Measurements from ENCODE around the gene MEGF11. TPM values are rescaled to one million over a fixed set of nuclear protein-coding genes. Genes with fewer than 3 reads are reported as not detected.
A peak's percentile ranks its signal among the peaks of the same experiment; 100 is the strongest.

The MEGF11 gene
- total RNA-seq, 1 experiment from 2014 or later, result not detected

- DNase-seq (ENCODE audit: low read depth), result no peak
Observed at GRCh38 chr15:66171841-66172240, 81.7 kb downstream of the MEGF11 start.

- no peak for DNase-seq (ENCODE audit: low read depth)
Observed at GRCh38 chr15:66170716-66171115, 82.8 kb downstream of the MEGF11 start.

- no peak for DNase-seq (ENCODE audit: low read depth)
Observed at GRCh38 chr15:66170042-66170441, 83.5 kb downstream of the MEGF11 start.

GRCh38 chr15:66169625-66170024 is 83.9 kb downstream of the MEGF11 start:
- DNase-seq (ENCODE audit: low read depth), result no peak

GRCh38 chr15:66169023-66169422 is 84.5 kb downstream of the MEGF11 start:
- DNase-seq (ENCODE audit: low read depth), result peak; percentile 17

DNA sequence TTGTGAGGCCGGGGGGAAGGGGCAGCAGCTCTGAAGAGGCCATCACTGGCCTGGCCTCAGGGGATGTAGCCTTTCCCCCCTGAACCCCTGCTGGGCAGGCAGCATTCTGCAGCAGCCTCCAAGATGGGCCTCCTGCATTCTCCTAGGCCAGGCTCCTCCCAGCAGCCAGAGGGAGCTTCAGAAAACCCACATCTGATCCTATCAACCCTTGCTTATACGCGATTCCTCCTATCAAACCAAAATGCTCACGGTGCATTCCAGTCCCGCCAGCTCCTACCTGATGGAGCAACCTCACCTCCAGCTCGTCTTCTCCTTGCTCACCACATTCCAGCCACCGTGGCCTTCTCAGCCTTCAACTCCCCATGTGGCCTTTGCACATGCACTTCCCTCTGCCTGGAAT is 85.7 kb downstream of the MEGF11 start:
- no peak for DNase-seq (ENCODE audit: low read depth)

- DNase-seq (ENCODE audit: low read depth), result no peak
Observed at GRCh38 chr15:66165856-66166255, 87.7 kb downstream of the MEGF11 start.

DNA sequence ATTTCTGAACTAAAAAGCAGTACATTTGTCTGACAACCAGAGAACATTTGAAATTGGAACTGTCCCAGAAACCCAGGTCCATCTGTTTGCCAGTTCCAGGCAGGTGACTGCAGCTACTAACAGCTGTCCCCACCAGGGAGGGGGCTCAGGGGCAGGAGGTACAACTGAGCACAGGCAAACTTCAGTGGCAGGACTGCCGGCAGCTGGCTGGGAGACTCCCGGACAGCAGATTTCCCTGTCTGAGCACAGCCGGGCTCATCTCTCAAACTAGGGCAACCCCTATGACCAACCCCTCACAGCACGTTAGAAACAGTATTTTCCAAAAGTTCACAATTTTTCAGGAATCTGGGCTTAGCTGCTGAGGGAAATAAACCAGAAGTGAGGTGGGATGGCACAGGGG is 88.8 kb downstream of the MEGF11 start:
- no peak for DNase-seq (ENCODE audit: low read depth)

DNA sequence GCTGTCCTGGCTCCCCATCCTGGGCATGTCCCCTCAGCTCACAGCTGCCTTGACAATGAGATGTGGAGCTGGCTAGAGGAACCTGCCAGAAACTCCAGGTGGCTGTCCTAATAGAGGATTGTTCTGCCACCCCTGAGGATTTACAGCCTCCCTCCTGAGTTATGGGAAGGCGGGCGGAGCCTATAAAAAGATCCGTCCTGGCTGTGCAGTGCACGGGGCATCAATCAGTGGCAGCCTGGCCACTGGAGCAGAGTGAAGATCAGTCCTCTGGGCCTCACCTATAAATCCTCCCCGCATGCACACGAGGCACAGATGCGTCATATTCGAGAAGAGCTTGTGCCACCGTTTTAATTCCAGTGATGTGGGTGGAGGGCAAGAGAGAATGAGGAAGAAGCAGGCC is 90.0 kb downstream of the MEGF11 start:
- DNase-seq (ENCODE audit: low read depth), result no peak

DNA sequence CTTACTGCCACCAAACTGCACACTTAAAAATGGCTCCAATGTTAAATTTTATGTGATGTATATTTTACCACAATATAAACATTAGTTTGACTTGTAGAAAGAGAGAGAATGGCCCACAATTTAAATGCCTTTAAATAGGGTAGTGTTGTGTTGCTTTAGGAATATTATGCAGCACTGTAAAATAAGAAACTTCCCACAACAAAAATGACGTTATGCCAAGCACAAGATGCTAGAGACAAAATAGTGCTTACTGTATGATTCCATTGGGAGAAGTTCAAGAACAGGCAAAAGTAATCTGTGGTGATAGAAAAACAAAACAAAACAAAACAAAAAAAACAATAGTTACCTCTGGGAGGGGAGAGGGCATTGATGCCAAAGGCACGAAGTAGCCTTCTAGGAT is 91.3 kb downstream of the MEGF11 start:
- no peak for DNase-seq (ENCODE audit: low read depth)

DNA sequence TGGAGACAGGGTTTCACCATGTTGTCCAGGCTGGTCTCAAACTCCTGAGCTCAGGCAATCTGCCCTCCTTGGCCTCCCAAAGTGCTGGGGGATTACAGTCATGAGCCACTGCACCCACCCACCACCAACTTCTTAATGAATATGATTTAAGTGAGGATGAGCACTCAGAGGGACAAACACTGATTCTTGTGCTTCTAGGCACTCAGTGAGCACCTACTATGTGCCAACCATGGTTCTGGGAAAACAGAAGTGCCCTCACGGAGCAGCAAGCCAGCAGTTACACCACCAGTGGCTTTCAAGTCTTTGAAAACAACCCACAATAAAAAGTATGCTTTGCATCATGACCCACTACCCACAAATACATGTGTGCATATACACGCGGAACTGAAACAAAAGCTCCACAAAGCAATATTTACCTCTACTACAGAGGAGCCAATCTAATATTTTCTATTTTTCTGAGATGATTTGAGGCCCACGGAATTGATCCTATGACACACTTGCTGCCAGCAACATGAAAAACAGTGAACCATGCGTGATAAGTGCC is 91.9 kb downstream of the MEGF11 start:
- no peak for DNase-seq (ENCODE audit: low read depth)

DNA sequence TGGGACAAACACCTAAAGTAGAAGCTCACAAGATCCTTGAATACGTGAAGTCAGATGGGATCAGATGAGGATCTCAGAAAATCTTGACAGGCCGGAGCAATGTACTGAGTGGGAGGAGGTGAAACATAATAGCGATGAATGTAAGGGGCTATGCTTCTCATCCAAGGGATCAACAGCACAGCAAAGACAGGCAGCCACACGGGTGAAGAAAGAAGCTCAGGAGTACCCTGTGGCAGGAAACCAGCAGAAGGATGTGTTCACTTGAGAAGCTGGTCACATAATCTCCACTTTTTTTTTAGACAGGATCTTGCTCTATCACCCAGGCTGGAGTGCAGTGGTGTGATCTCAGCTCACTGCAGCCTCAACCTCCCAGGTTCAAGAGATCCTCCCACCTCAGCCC is 92.4 kb downstream of the MEGF11 start:
- no peak for DNase-seq (ENCODE audit: low read depth)

- DNase-seq (ENCODE audit: low read depth), result no peak
Observed at GRCh38 chr15:66157507-66157906, 96.0 kb downstream of the MEGF11 start.

- DNase-seq (ENCODE audit: low read depth), result no peak
Observed at GRCh38 chr15:66156310-66156975, 97.1 kb downstream of the MEGF11 start.

DNA sequence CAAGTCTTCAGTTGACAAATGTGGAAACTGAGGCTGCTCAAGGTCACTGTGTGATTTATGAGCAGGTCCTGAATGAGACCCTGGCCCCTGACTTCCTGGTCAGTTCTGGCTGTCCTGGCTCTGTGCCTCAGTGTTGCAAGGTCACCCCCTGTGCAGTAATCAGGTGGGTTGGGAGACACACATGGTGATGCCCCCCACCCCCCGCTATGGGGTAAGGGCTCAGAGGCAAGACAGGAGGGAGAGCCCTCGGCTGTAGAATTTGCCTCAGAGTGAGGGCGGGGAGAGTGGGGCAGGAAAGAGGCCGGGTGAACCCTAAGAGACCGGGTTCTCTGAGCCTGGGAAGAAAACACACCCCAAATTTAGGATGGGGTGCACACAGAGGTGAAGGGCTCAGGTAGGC is 98.5 kb downstream of the MEGF11 start:
- no peak for DNase-seq (ENCODE audit: low read depth)

DNA sequence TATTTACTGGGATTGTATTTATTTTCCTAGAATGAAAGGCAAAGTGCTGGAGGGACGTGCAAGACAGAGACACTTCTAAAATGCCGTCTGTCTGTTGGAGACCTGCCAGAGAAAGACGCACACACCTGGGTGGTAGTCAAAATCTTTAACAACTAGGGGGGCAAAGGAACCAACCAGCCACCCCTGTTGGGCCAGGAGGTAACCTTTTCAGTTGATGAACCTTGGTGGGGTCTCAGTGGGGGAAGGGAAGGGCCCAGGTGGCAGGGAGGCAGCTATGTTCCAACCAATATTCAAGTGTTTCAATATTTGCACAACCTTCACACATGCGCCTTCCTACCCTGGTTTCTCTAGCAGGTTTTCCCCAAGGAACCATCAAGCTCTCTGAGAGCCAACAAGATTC is 99.0 kb downstream of the MEGF11 start:
- DNase-seq (ENCODE audit: low read depth), result no peak

DNA sequence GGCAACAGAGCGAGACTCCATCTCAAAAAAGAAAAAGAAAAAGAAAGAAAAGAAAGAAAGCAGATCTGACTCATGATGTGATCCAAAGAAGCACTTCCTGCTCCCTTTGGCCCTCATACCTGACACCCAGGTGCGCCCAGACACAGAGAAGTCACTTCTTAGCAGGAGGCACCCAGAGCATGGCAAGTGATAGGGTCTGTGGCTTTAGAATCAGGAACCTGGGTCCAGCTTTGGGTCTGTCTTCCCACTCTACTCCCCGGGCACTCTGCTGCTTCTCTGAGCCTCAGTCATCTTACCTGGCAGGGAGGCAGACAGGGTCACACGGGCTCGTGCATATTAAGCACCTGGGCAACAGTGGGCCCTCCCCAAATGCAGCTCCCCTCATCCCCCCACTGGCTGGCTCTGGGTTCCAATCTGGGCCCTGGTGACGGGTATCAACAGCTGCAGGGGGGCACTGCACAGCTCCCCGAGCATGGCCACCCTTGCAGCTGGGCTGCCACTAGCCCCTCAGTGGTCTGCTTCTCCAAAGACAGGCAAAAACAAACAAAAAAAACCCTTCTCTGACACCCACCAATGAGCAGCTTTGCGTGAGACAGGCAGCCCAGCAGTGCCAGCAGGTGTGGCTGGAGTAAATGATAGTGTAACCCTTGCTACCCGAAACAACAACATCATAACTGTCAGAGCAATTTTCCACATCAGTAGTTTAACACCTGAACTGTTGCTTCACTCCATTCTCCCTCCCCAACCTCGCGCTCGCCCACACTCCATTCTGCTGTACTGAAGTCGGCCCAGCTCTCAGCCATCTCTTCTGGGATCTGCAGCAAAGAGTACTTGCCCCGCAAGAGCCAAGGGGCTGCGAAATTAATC is 99.8 kb downstream of the MEGF11 start:
- DNase-seq (ENCODE audit: low read depth), result no peak

DNA sequence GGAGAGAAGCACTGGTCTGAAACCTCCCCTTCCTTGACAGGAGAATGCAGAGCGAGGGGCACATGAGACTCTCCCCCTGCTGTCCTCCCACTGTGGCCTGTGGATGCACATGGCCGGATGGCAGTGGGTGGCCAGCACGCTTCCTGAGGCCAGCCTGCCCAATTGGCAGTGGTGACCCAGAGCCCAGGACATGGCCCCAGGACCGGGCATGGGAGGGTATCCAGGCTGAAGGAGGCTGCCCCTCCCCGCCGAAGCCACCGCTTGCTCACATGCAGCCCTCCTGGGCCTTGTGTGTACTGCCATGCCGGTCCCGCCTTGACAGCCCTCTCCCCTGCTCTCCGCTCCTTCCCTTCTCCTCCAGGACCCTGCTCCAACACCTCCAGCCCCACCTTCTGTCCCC is 100.9 kb downstream of the MEGF11 start:
- no peak for DNase-seq (ENCODE audit: low read depth)

DNA sequence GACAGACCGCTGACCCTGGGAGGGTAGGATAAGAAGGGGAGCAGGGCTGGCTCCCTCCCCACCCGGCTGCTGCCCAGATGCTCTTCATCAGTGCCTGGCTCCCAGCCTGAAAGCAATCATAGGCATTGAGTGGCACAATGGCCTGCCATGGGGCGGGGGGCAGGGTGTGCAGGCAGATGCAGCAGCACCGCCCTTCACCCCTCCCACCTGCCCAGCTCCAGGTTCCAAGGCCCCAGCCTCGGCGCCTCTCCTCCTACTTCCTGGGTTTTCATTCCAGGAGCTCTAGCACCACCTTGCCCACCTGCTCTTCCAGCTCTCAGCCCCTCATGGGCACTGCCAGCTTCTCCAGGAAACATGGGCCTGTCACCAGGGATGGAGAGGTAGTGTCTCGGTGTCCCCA is 101.7 kb downstream of the MEGF11 start:
- DNase-seq (ENCODE audit: low read depth), result no peak

DNA sequence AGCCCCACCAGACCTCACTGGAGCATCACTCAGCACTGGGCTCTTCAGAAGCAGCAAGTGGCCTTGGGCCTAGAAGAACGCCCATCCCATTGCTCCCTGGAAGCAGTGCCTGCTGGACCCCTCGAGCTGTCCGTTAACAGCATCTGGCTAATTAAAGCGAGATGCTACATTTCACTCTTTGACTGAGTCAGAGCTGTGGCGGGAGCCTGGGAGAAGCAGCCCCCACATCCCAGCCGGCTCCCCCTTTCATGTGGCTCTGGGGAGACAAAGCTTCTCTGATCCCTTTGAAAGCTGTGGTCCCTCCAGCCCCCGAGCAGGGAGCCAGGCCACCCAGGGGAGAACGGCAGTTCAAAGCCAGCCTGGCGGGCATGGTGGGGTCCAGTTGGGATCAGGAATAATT is 103.7 kb downstream of the MEGF11 start:
- no peak for DNase-seq (ENCODE audit: low read depth)

- no peak for DNase-seq (ENCODE audit: low read depth)
Observed at GRCh38 chr15:66148187-66148586, 105.4 kb downstream of the MEGF11 start.

DNA sequence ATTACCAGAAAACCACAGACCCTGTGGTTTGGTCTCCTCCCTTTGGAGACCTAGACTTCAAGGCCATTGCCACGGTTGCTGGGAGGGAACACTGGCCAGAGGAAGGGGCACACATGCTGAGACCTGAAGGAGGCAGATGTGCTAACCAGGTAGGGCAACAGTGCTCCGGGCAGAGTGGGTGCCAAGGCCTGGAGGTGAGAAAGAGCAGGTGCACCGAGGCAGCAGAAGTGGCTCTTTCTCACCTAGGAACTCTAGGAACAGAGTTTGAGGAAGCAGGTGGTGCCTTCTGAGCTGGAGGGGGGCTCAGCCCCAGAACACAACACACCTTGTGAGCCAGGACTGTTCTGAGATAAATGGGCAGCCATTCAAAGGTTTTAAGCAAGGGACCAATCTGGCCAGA is 106.1 kb downstream of the MEGF11 start:
- DNase-seq (ENCODE audit: low read depth), result no peak

DNA sequence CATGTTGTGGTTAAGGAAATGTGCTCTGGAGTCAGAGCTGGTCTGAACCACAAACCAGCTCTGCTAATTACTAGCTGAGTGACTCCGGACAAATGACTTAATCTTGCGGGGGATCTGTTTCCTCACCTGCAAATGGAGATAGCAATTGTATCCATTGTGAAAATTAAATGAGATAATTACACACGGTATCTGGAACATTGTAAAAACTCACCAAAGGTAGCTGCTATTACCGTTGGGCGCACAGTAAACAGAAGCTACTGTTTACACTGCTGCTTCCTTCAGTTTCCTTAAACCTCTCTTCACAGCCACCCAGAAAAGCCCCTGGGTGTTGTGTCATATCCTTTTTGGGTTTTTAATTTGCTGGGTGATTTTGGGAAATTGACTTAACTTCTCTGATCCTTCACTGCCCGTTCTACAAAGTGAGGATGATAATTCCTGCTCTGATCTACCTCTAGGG is 107.8 kb downstream of the MEGF11 start:
- DNase-seq (ENCODE audit: low read depth), result peak; percentile 29
